Measurements from ENCODE around the gene RFWD3. TPM values are rescaled to one million over a fixed set of nuclear protein-coding genes. Genes with fewer than 3 reads are reported as not detected.

Gene RFWD3
- total and polyA plus RNA-seq, 2 of the 13 experiments (the other 11 are each of a cell fraction or from before 2014, with no cell fraction given) = 23.4 to 62.6 TPM

- POLR2A ChIA-PET = no interaction called here
- no peak overlapping the region for H3K9ac ChIP-seq (ENCODE audit: insufficient read depth, low read depth, low read length)
- TF ChIP-seq RFX1 (IDR thresholded peaks at IDR 0.05) (no peak), ZNF652 (CRISPR knock-in tag; IDR thresholded peaks at IDR 0.05; ENCODE audit: borderline replicate concordance, low read depth) (no peak), BCLAF1 (IDR thresholded peaks at IDR 0.05) (no peak), NR2F2 (IDR thresholded peaks at IDR 0.05; ENCODE audit: borderline replicate concordance, low read depth) (no peak), MYC (CRISPR knock-in tag; IDR thresholded peaks at IDR 0.05; ENCODE audit: borderline replicate concordance) (no peak), ZNF274 (CRISPR knock-in tag; IDR thresholded peaks at IDR 0.05) (no peak), RAD51 (IDR thresholded peaks at IDR 0.05; ENCODE audit: borderline replicate concordance) (no peak), SKI (IDR thresholded peaks at IDR 0.05; ENCODE audit: partially characterized antibody) (no peak), PBX2 (CRISPR knock-in tag; IDR thresholded peaks at IDR 0.05) (no peak)
- no peaks in the 10 kb centered on the region for H3K27me3 ChIP-seq (ENCODE audit: control insufficient read depth in 1 of 2, insufficient read depth in 2 of 2, low read length in 2 of 2)
- H4K20me1 ChIP-seq (ENCODE audit: insufficient read depth, low read length) = peaks cover 3% of the 10 kb centered on the region; the same call in 1 of the 2 replicates
- WGBS (ENCODE audit: low lambda C conversion rate) = 81% methylated on average over 1 of the region's 1 CpG
- H2AFZ ChIP-seq (ENCODE audit: low read length) = no peak overlapping the region
- H3K79me2 ChIP-seq (ENCODE audit: insufficient read depth, low read length) = peaks cover 1% of the 10 kb centered on the region
- no peak for ATAC-seq
- H3K36me3 ChIP-seq (replicated peaks in 1 of 2; ENCODE audit: control insufficient read depth in 1 of 2, insufficient read depth in 2 of 2, low read length in 2 of 2) = peaks cover 46 to 98% of the 10 kb centered on the region in 2 experiments
- CTCF ChIA-PET (ENCODE audit: low intra/inter-chr PET ratio, low total read pairs) = no interaction called here
- no peak overlapping the region for H3K4me3 ChIP-seq (replicated peaks in 1 of 3; ENCODE audit: insufficient read depth in 1 of 3, low read depth in 2 of 3, low read length in 3 of 3)
- no TSS peak for BruUV-seq (replicated peaks)
- H3K4me1 ChIP-seq (ENCODE audit: insufficient read depth, low read length) = no peaks in the 10 kb centered on the region
- intact Hi-C loops (cut with micrococcal nuclease; ENCODE audit: unreplicated experiment) = no loop called here
- no peak for DNase-seq (ENCODE audit: low spot score)
- H3K27ac ChIP-seq (ENCODE audit: extremely low read length, insufficient read depth, low read length) = no peak overlapping the region
- no peak overlapping the region for H3K4me2 ChIP-seq (ENCODE audit: low read depth, low read length)
- in situ Hi-C loops (cut with HindIII; ENCODE audit: extremely low pct_ligation_motif_present, low pct_unique_long_range_greater_than_20kb) = loop anchor here (10.0 kb wide), 1 partner anchor 312 kb away; no protein-coding TSS in a partner anchor
- no peak for FAIRE-seq
- no peaks in the 10 kb centered on the region for H3K9me3 ChIP-seq (ENCODE audit: low read length)
These were observed 39.8 kb downstream of the RFWD3 start for GRCh38 chr16:74626741-74627416.

Measured in HepG2 (cell line).